H1 (cell line): ENCODE measurements around the gene CHST13. TPM values are rescaled to one million over a fixed set of nuclear protein-coding genes. Genes with fewer than 3 reads are reported as not detected.

Source experiments
- CTCF ChIA-PET: fragments of 300-600 bp; sonication (Branson Sonifier 250); formaldehyde crosslinking; loops from one replicate; lab custom pipeline; 2021; ENCODE audit not compliant: partially characterized antibody; lab: Charles Lee
- POLR2A ChIA-PET: fragments of 300-600 bp; sonication (Branson Sonifier 250); formaldehyde crosslinking; loops from one replicate; lab custom pipeline; 2021; ENCODE audit warnings: inconsistent platforms; ENCODE audit not compliant: partially characterized antibody; lab: Charles Lee
- DNase-seq, 2 experiments: peaks; one replicate each; pipeline versions ENCODE4 v3.0.0 to v3.0.0-alpha.2; 2010 to 2022; ENCODE audit warnings: low spot score in 2 of 2, low read depth in 1 of 2, mixed read lengths in 1 of 2
- FAIRE-seq: peaks from 2 replicates; lab custom pipeline; 2011; peaks lifted over from hg19 to GRCh38; lab: Jason Lieb, UNC
- H2AFZ ChIP-seq: 2 replicates; pipeline ENCODE4 v1.8.1; 2012; ENCODE audit warnings: low read length, inconsistent platforms
- H2AK5ac ChIP-seq: 2 replicates; pipeline ENCODE4 v1.6.1; 2013; ENCODE audit warnings: low read depth, low read length
- H2BK120ac ChIP-seq: replicated peaks from 2 replicates; pipeline ENCODE3; 2013; ENCODE audit warnings: low read depth, low read length, inconsistent platforms
- H2BK12ac ChIP-seq: 2 replicates; pipeline ENCODE4 v1.6.1; 2013; ENCODE audit warnings: low read depth, low read length
- H2BK15ac ChIP-seq: 2 replicates; pipeline ENCODE4 v1.6.1; 2013; ENCODE audit warnings: low read length
- H2BK20ac ChIP-seq: 2 replicates; pipeline ENCODE4 v1.6.1; 2013; ENCODE audit warnings: low read length
- H2BK5ac ChIP-seq: 2 replicates; pipeline ENCODE4 v1.6.1; 2013; ENCODE audit warnings: low read depth, low read length
- H3K14ac ChIP-seq: 2 replicates; pipeline ENCODE4 v1.6.1; 2013; ENCODE audit warnings: inconsistent platforms; ENCODE audit not compliant: insufficient read length
- H3K18ac ChIP-seq: 2 replicates; pipeline ENCODE4 v1.6.1; 2013; ENCODE audit warnings: low read length; ENCODE audit errors: extremely low read depth
- H3K23ac ChIP-seq: 2 replicates; pipeline ENCODE4 v1.6.1; 2013; ENCODE audit warnings: inconsistent platforms; ENCODE audit not compliant: insufficient read length
- H3K23me2 ChIP-seq: 2 replicates; pipeline ENCODE4 v1.6.1; 2013; ENCODE audit warnings: low read depth, low read length
- H3K27ac ChIP-seq: 2 replicates; pipeline ENCODE4 v1.6.1; 2011; ENCODE audit warnings: low read depth, low read length, inconsistent platforms
- H3K27me3 ChIP-seq, 4 experiments: replicated peaks in 1 of 4; 1 replicate in 1 of 4; 2 replicates in 3 of 4; pipeline versions ENCODE4 v1.6.1 to v1.8.1; 2011 to 2013; ENCODE audit warnings: low read length in 3 of 4, mild to moderate bottlenecking in 3 of 4, inconsistent platforms in 2 of 4, mixed read lengths in 2 of 4, moderate library complexity in 1 of 4; ENCODE audit not compliant: control insufficient read depth in 3 of 4, insufficient read depth in 3 of 4; ENCODE audit errors: extremely low read depth in 1 of 4
- H3K36me3 ChIP-seq, 4 experiments: 2 replicates each; pipeline versions ENCODE4 v1.6.1 to v1.8.1; 2011 to 2013; ENCODE audit warnings: mild to moderate bottlenecking in 4 of 4, low read length in 3 of 4, moderate library complexity in 2 of 4, control low read depth in 1 of 4, inconsistent platforms in 1 of 4; ENCODE audit not compliant: insufficient read depth in 4 of 4, control insufficient read depth in 2 of 4
- H3K4ac ChIP-seq: replicated peaks from 2 replicates; pipeline ENCODE3; 2013; ENCODE audit warnings: low read length, low read depth, mixed read lengths, inconsistent platforms; ENCODE audit not compliant: insufficient read length
- H3K4me1 ChIP-seq, 4 experiments: replicated peaks in 1 of 4; 1 replicate in 1 of 4; 2 replicates in 3 of 4; pipeline versions ENCODE4 v1.6.1 to v1.8.1; 2011 to 2013; ENCODE audit warnings: low read length in 3 of 4, inconsistent platforms in 2 of 4, mixed read lengths in 1 of 4; ENCODE audit not compliant: insufficient read depth in 4 of 4, control insufficient read depth in 3 of 4
- H3K4me2 ChIP-seq, 2 experiments: 2 replicates each; pipeline versions ENCODE4 v1.6.1 to v1.8.1; 2011 to 2013; ENCODE audit warnings: low read depth in 2 of 2, low read length in 2 of 2, control low read depth in 1 of 2, inconsistent platforms in 1 of 2, mild to moderate bottlenecking in 1 of 2; ENCODE audit not compliant: insufficient read depth in 1 of 2
- H3K4me3 ChIP-seq, 4 experiments: fragments of 200-600, 300-600 bp in 1 of 4; sonication (generic), shearing (Covaris generic), sonication (Bioruptor Twin) in 1 of 4; 2 replicates each; pipeline versions ENCODE4 v1.5.1 to v1.8.1; 2011 to 2016; ENCODE audit warnings: low read length in 4 of 4, low read depth in 3 of 4, control low read depth in 2 of 4, inconsistent platforms in 2 of 4, mild to moderate bottlenecking in 2 of 4, mixed read lengths in 1 of 4, moderate library complexity in 1 of 4; ENCODE audit not compliant: insufficient read depth in 2 of 4; ENCODE audit errors: extremely low read depth in 1 of 4
- H3K56ac ChIP-seq: replicated peaks from 2 replicates; pipeline ENCODE3; 2013; ENCODE audit warnings: low read depth, mild to moderate bottlenecking, mixed read lengths, low read length, inconsistent platforms; ENCODE audit not compliant: insufficient read length
- H3K79me1 ChIP-seq: 2 replicates; pipeline ENCODE4 v1.6.1; 2013; ENCODE audit warnings: low read depth, low read length, control low read depth
- H3K79me2 ChIP-seq, 2 experiments: 2 replicates each; pipeline versions ENCODE4 v1.6.1 to v1.8.1; 2012 to 2013; ENCODE audit warnings: low read length in 2 of 2, mild to moderate bottlenecking in 2 of 2, inconsistent platforms in 1 of 2; ENCODE audit not compliant: insufficient read depth in 2 of 2, control insufficient read depth in 1 of 2
- H3K9ac ChIP-seq, 4 experiments: replicated peaks in 1 of 4; 1 replicate in 1 of 4; 2 replicates in 3 of 4; pipeline versions ENCODE4 v1.6.1 to v1.8.1; 2011 to 2013; ENCODE audit warnings: low read depth in 3 of 4, low read length in 3 of 4, control low read depth in 2 of 4, mild to moderate bottlenecking in 2 of 4, moderate library complexity in 2 of 4, inconsistent platforms in 1 of 4; ENCODE audit errors: extremely low read depth in 1 of 4
- H3K9me3 ChIP-seq, 2 experiments: 2 replicates each; pipeline versions ENCODE4 v1.6.1 to v1.8.1; 2012 to 2013; ENCODE audit warnings: mild to moderate bottlenecking in 2 of 2, moderate library complexity in 2 of 2, control low read depth in 1 of 2, inconsistent platforms in 1 of 2, low read depth in 1 of 2, low read length in 1 of 2, mixed read lengths in 1 of 2; ENCODE audit not compliant: insufficient read depth in 2 of 2
- H4K20me1 ChIP-seq, 2 experiments: replicated peaks in 1 of 2; 2 replicates each; pipeline versions ENCODE3 to v1.8.1; 2011 to 2013; ENCODE audit warnings: inconsistent platforms in 2 of 2, low read length in 2 of 2, mild to moderate bottlenecking in 1 of 2; ENCODE audit not compliant: insufficient read depth in 2 of 2, control insufficient read depth in 1 of 2
- H4K5ac ChIP-seq: 2 replicates; pipeline ENCODE4 v1.6.1; 2013; ENCODE audit warnings: low read length, low read depth, mixed read lengths, inconsistent platforms; ENCODE audit not compliant: insufficient read length
- H4K8ac ChIP-seq: 2 replicates; pipeline ENCODE4 v1.8.0; 2013; ENCODE audit warnings: mild to moderate bottlenecking, moderate library complexity, low read length, inconsistent platforms; ENCODE audit not compliant: insufficient read depth; ENCODE audit errors: extremely low read depth
- H4K91ac ChIP-seq: replicated peaks from 2 replicates; pipeline ENCODE3; 2013; ENCODE audit warnings: low read length, mixed read lengths, inconsistent platforms; ENCODE audit not compliant: insufficient read length
- BCL11A ChIP-seq, 2 experiments: IDR thresholded peaks; one replicate each; pipeline ENCODE4 v1.6.1; 2011; ENCODE audit warnings: low read depth in 2 of 2, low read length in 2 of 2, mild to moderate bottlenecking in 2 of 2
- CBX8 ChIP-seq: fragments of 300-800, 300-1000 bp; sonication (generic); IDR thresholded peaks from 2 replicates; pipeline ENCODE4 v1.7.1; 2016; ENCODE audit warnings: low read depth, low read length, borderline replicate concordance
- CREB1 ChIP-seq: IDR thresholded peaks from 2 replicates; pipeline ENCODE4 v1.6.1; 2012; ENCODE audit warnings: inconsistent platforms
- FOSL1 ChIP-seq: IDR thresholded peaks from 2 replicates; pipeline ENCODE4 v1.6.1; 2011; ENCODE audit warnings: mild to moderate bottlenecking, low read depth, low read length, moderate library complexity; ENCODE audit not compliant: insufficient read depth
- HDAC2 ChIP-seq, 2 experiments: fragments of 300-600 bp in 1 of 2; sonication (generic) in 1 of 2; IDR thresholded peaks; 2 replicates each; pipeline ENCODE4 v1.6.1; 2011 to 2012; ENCODE audit warnings: low read depth in 2 of 2, low read length in 2 of 2, mild to moderate bottlenecking in 2 of 2, moderate library complexity in 2 of 2, borderline replicate concordance in 1 of 2, inconsistent platforms in 1 of 2
- JUN ChIP-seq: IDR thresholded peaks from 2 replicates; pipeline ENCODE4 v1.6.1; 2011; ENCODE audit warnings: low read depth, mild to moderate bottlenecking, improper control_type of control experiment, low read length
- KDM5A ChIP-seq: fragments of 200-600 bp; IDR thresholded peaks from 2 replicates; pipeline ENCODE4 v1.7.1; 2012; ENCODE audit warnings: mild to moderate bottlenecking, low read length, inconsistent platforms, mixed read lengths
- NRF1 ChIP-seq: IDR thresholded peaks from 2 replicates; pipeline ENCODE4 v1.6.1; 2011; ENCODE audit warnings: mild to moderate bottlenecking, low read depth, low read length, improper control_type of control experiment
- PHF8 ChIP-seq: fragments of 200-600 bp; sonication (generic); conservative IDR thresholded peaks from 2 replicates; pipeline ENCODE4 v1.7.1; 2012; ENCODE audit warnings: low read depth, mild to moderate bottlenecking, inconsistent platforms, low read length, moderate library complexity
- POLR2A ChIP-seq, 2 experiments: IDR thresholded peaks; 1 replicate in 1 of 2; 2 replicates in 1 of 2; pipeline ENCODE4 v1.6.1; 2011; ENCODE audit warnings: low read depth in 2 of 2, low read length in 2 of 2, mild to moderate bottlenecking in 2 of 2; ENCODE audit errors: control extremely low read depth in 1 of 2
- RXRA ChIP-seq: IDR thresholded peaks from 2 replicates; pipeline ENCODE4 v1.6.1; 2011; ENCODE audit warnings: low read depth, mild to moderate bottlenecking, low read length, moderate library complexity; ENCODE audit not compliant: insufficient read depth
- SP2 ChIP-seq: IDR thresholded peaks from 2 replicates; pipeline ENCODE4 v1.6.1; 2012; ENCODE audit warnings: mild to moderate bottlenecking, low read length, inconsistent platforms
- TAF7 ChIP-seq: optimal IDR thresholded peaks from 2 replicates; pipeline ENCODE3; 2011; ENCODE audit warnings: low read depth, mild to moderate bottlenecking, inconsistent platforms, low read length, moderate library complexity, borderline replicate concordance
- WGBS, 2 experiments: shearing (Covaris generic) in 1 of 2; methylation state at CpG; one replicate each; pipeline versions ENCODE4 v1.1.6 to v1.1.7; 2013 to 2015; ENCODE audit warnings: low lambda C conversion rate in 2 of 2, mixed read lengths in 2 of 2, inconsistent platforms in 1 of 2, low coverage in 1 of 2, missing lambda C conversion rate in 1 of 2; ENCODE audit not compliant: insufficient replicate concordance in 2 of 2, insufficient coverage in 1 of 2, insufficient read length in 1 of 2; ENCODE audit errors: extremely low coverage in 1 of 2, missing lambda C conversion rate in 1 of 2; 5-methylcytosine and 5-hydroxymethylcytosine counted together
- polyA plus RNA-seq, 7 experiments: library from polyadenylated mRNA; depleted of rRNA in 3 of 7; stranded (reverse) in 5 of 7; unstranded in 2 of 7; fragments of >200 nt in 5 of 7; fragments of 200-250 nt in 2 of 7; gene quantifications; 1 replicate in 5 of 7; 2 replicates in 1 of 7; 4 replicates in 1 of 7; pipeline versions ENCODE4 v1.2.1 to v1.2.3, GENCODE V29; 2011 to 2013; ENCODE audit warnings: missing spikeins in 2 of 7, mixed read lengths in 2 of 7
- total RNA-seq: library from RNA; stranded (reverse); fragmentation: NEBNext Ultra II Directional; extraction: Animal tissue kit (Norgen Biotek cat#: 25700); gene quantifications from 2 replicates; pipeline ENCODE4 v1.2.1, GENCODE V29; 2021

CHST13 gene
- total and polyA plus RNA-seq, 2 of the 8 experiments (the other 6 are each of a cell fraction or from before 2014, with no cell fraction given) = 5.4 to 11.7 TPM

- Histone ChIP-seq H3K36me3 (no peaks in the 10 kb centered on the region; a peak in 1 of 8 replicates), H4K91ac (no peak overlapping the region), H3K79me2 (no peaks in the 10 kb centered on the region), H2BK20ac (no peak overlapping the region), H3K9ac (no peak overlapping the region), H3K56ac (no peak overlapping the region), H3K14ac (no peak overlapping the region), H2AFZ (no peak overlapping the region), H3K23ac (no peak overlapping the region), H2BK5ac (no peak overlapping the region), H3K4me3 (no peak overlapping the region), H3K18ac (no peak overlapping the region), H3K79me1 (no peaks in the 10 kb centered on the region), H4K5ac (no peak overlapping the region), H2BK120ac (no peak overlapping the region), H2BK12ac (peak overlapping the region; percentile 90; the same call in 1 of the 2 replicates), H3K4me1 (peaks cover 0 to 20% (median 10%) of the 10 kb centered on the region in 4 experiments; a peak in 6 of 7 replicates), H4K8ac (no peak overlapping the region), H2AK5ac (no peak overlapping the region), H3K27ac (no peak overlapping the region), H3K4ac (no peak overlapping the region), H4K20me1 (no peaks in the 10 kb centered on the region), H3K23me2 (peaks cover 3% of the 10 kb centered on the region; the same call in 1 of the 2 replicates), H3K27me3 (no peaks in the 10 kb centered on the region), H3K4me2 (no peak overlapping the region), H3K9me3 (no peaks in the 10 kb centered on the region), H2BK15ac (peak overlapping the region; percentile 46; the same call in 1 of the 2 replicates)
- DNase-seq = no peak
- POLR2A ChIA-PET = no interaction called here
- CTCF ChIA-PET = interaction anchor here (0.8 to 2.9 kb wide), 6 partner anchors 9 to 305 kb away, joined by 3 to 12 read pairs (median 4); partner anchors contain the start of gene CHST13
- no peak for FAIRE-seq
- WGBS, 2 experiments = 83% methylated on average over 9 of the region's 13 CpGs; no CpG with 5 or more reads in 1 of the 2 experiments
- no peak for TF ChIP-seq POLR2A (IDR thresholded peaks at IDR 0.05; ENCODE audit: control extremely low read depth in 1 of 2, low read depth in 2 of 2, low read length in 2 of 2)
- no peak for TF ChIP-seq BCL11A (IDR thresholded peaks at IDR 0.05; ENCODE audit: low read depth in 2 of 2, low read length in 2 of 2)
- TF ChIP-seq CBX8 = no peak
- no peak for TF ChIP-seq SP2
- no peak for TF ChIP-seq RXRA
- no peak for TF ChIP-seq NRF1
- no peak for TF ChIP-seq PHF8
- TF ChIP-seq JUN = no peak
- no peak for TF ChIP-seq FOSL1
- no peak for TF ChIP-seq KDM5A
- no peak for TF ChIP-seq CREB1
- TF ChIP-seq HDAC2 (IDR thresholded peaks at IDR 0.05; ENCODE audit: borderline replicate concordance in 1 of 2, low read depth in 2 of 2, low read length in 2 of 2) = no peak
- TF ChIP-seq TAF7 = no peak
Observed at GRCh38 chr3:126551121-126551838, 27.3 kb downstream of the CHST13 start.
